MCF 10A (cell line): ENCODE data around the gene XBP1. TPM values are rescaled to one million over a fixed set of nuclear protein-coding genes. Genes with fewer than 3 reads are reported as not detected.

Source experiments
- BruUV-seq: library from RNA; stranded (reverse); fragments of 400-500 nt; replicated peaks from 2 replicates; lab custom pipeline; 2021; lab: Mats Ljungman, UMichigan
- CTCF ChIA-PET: fragments of 300-600 bp; sonication (Branson Sonifier 250); formaldehyde crosslinking; extraction: SDS; loops from one replicate; lab custom pipeline; 2021; ENCODE audit warnings: antibody characterized with exemption, inconsistent platforms; lab: Yijun Ruan, JAX
- POLR2A ChIA-PET: fragments of 300-600, 350-650 bp; sonication (Branson Sonifier 250); formaldehyde crosslinking; extraction: SDS; loops from one replicate; lab custom pipeline; 2020; ENCODE audit warnings: antibody characterized with exemption, inconsistent platforms; lab: Yijun Ruan, JAX
- DNase-seq: peaks from one replicate; pipeline ENCODE4 v3.0.0-alpha.2; 2018; ENCODE audit not compliant: unreplicated experiment
- H3K27ac Mint-ChIP-seq: one replicate; pipeline ENCODE4 v1.8.0; 2022; ENCODE audit warnings: mild to moderate bottlenecking, low read depth, mixed read lengths; ENCODE audit not compliant: unreplicated experiment
- H3K27me3 Mint-ChIP-seq: one replicate; pipeline ENCODE4 v1.8.0; 2022; ENCODE audit warnings: mixed read lengths; ENCODE audit not compliant: insufficient read depth, unreplicated experiment
- H3K36me3 Mint-ChIP-seq: one replicate; pipeline ENCODE4 v1.8.0; 2022; ENCODE audit warnings: mild to moderate bottlenecking, moderate library complexity, mixed read lengths; ENCODE audit not compliant: insufficient read depth, unreplicated experiment
- H3K4me1 Mint-ChIP-seq: one replicate; pipeline ENCODE4 v1.8.0; 2022; ENCODE audit warnings: mixed read lengths; ENCODE audit not compliant: insufficient read depth, unreplicated experiment
- H3K4me3 Mint-ChIP-seq: one replicate; pipeline ENCODE4 v1.8.0; 2022; ENCODE audit warnings: mild to moderate bottlenecking, moderate library complexity, mixed read lengths; ENCODE audit not compliant: unreplicated experiment
- H3K9me3 Mint-ChIP-seq: one replicate; pipeline ENCODE4 v1.8.0; 2022; ENCODE audit warnings: mixed read lengths; ENCODE audit not compliant: unreplicated experiment
- intact Hi-C: fragments of 100-400 bp; cut with micrococcal nuclease; formaldehyde crosslinking; loops from 2 replicates; pipeline ENCODE4 v1.14.1; 2022
- total RNA-seq: library from RNA; stranded (reverse); gene quantifications from 2 replicates; pipeline ENCODE4 v1.2.3, GENCODE V29; 2022
- TF ChIP-seq, protein P1 (sequence below): fragments of 200-600 bp; IDR thresholded peaks from one replicate; pipeline ENCODE4 v1.8.0; 2022; ENCODE audit warnings: antibody characterized with exemption, mild to moderate bottlenecking; ENCODE audit not compliant: unreplicated experiment

Gene XBP1
- total RNA-seq, 1 experiment from 2014 or later = 429 TPM

GRCh38 chr22:28798810-28799605, 1.4 kb downstream of the XBP1 start:
- TF ChIP-seq, protein P1, sequence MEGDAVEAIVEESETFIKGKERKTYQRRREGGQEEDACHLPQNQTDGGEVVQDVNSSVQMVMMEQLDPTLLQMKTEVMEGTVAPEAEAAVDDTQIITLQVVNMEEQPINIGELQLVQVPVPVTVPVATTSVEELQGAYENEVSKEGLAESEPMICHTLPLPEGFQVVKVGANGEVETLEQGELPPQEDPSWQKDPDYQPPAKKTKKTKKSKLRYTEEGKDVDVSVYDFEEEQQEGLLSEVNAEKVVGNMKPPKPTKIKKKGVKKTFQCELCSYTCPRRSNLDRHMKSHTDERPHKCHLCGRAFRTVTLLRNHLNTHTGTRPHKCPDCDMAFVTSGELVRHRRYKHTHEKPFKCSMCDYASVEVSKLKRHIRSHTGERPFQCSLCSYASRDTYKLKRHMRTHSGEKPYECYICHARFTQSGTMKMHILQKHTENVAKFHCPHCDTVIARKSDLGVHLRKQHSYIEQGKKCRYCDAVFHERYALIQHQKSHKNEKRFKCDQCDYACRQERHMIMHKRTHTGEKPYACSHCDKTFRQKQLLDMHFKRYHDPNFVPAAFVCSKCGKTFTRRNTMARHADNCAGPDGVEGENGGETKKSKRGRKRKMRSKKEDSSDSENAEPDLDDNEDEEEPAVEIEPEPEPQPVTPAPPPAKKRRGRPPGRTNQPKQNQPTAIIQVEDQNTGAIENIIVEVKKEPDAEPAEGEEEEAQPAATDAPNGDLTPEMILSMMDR = no peak
- Mint-ChIP-seq H3K27me3 (no peaks in the 10 kb centered on the region), H3K27ac (peak overlapping the region; percentile 97), H3K4me1 (peaks cover 13% of the 10 kb centered on the region), H3K36me3 (peaks cover 65% of the 10 kb centered on the region), H3K9me3 (no peaks in the 10 kb centered on the region), H3K4me3 (peak overlapping the region; percentile 87)
- intact Hi-C loops = loop anchor here (2.0 kb wide), 1 partner anchor 56 kb away; the partner anchor contains the start of gene HSCB
- BruUV-seq = no TSS peak
- ChIA-PET POLR2A (interaction anchor here (0.5 to 8.1 kb wide), 32 partner anchors 8 to 894 kb away, joined by 3 to 74 read pairs (median 3); partner anchors contain the start of genes CCDC117, CHEK2, HSCB and KREMEN1), CTCF (interaction anchor here (0.7 to 3.8 kb wide), 6 partner anchors 9 to 1167 kb away, joined by 3 to 17 read pairs (median 4); no protein-coding TSS in a partner anchor)
- DNase-seq = peak; percentile 97

GRCh38 chr22:28795932-28796856, 4.2 kb downstream of the XBP1 start:
- ChIA-PET CTCF (interaction anchor here (0.6 to 1.4 kb wide), 2 partner anchors 9 to 33 kb away, joined by 3 to 4 read pairs; no protein-coding TSS in a partner anchor), POLR2A (interaction anchor here (1.0 to 8.1 kb wide), 3 partner anchors 10 to 246 kb away, joined by 3 to 74 read pairs (median 61); partner anchors contain the start of gene CCDC117)
- no peaks in the 10 kb centered on the region for H3K9me3 Mint-ChIP-seq
- peaks cover 8% of the 10 kb centered on the region for H3K4me1 Mint-ChIP-seq
- intact Hi-C loops = no loop called here
- H3K36me3 Mint-ChIP-seq = peaks cover 72% of the 10 kb centered on the region
- no peaks in the 10 kb centered on the region for H3K27me3 Mint-ChIP-seq
- no TSS peak for BruUV-seq
- TF ChIP-seq, protein P1 = no peak
- peak overlapping the region; percentile 21 for H3K4me3 Mint-ChIP-seq
- H3K27ac Mint-ChIP-seq = peak overlapping the region; percentile 35
- DNase-seq = no peak

DNA sequence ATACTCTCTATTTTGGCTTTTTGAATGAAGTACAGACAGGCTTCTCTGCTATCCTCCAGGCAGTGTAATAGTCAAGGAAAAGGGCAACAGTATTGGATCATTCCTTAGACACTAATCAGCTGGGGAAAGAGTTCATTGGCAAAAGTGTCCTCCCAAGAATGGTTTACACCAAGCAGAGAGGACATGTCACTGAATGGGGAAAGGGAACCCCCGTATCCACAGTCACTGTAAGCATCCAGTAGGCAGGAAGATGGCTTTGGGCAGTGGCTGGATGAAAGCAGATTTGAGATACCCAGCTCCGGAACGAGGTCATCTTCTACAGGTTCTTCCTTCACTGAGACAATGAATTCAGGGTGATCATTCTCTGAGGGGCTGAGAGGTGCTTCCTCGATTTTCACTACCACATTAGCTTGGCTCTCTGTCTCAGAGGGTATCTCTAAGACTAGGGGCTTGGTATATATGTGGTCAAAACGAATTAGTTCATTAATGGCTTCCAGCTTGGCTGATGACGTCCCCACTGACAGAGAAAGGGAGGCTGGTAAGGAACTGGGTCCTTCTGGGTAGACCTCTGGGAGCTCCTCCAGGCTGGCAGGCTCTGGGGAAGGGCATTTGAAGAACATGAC, 5.2 kb downstream of the XBP1 start:
- no peak overlapping the region for H3K27ac Mint-ChIP-seq
- H3K36me3 Mint-ChIP-seq = peaks cover 75% of the 10 kb centered on the region
- H3K27me3 Mint-ChIP-seq = no peaks in the 10 kb centered on the region
- intact Hi-C loops = no loop called here
- POLR2A ChIA-PET = interaction anchor here (1.0 to 8.1 kb wide), 2 partner anchors 9 to 247 kb away, joined by 3 to 61 read pairs; no protein-coding TSS in a partner anchor
- no TSS peak for BruUV-seq
- no peaks in the 10 kb centered on the region for H3K9me3 Mint-ChIP-seq
- peaks cover 8% of the 10 kb centered on the region for H3K4me1 Mint-ChIP-seq
- CTCF ChIA-PET = interaction anchor here (0.6 to 1.4 kb wide), 2 partner anchors 8 to 34 kb away, joined by 3 to 4 read pairs; no protein-coding TSS in a partner anchor
- TF ChIP-seq, protein P1 = no peak
- no peak for DNase-seq
- no peak overlapping the region for H3K4me3 Mint-ChIP-seq
